ENCODE results near the gene ZC2HC1B. TPM values are rescaled to one million over a fixed set of nuclear protein-coding genes. Genes with fewer than 3 reads are reported as not detected.

The ZC2HC1B gene
- total RNA-seq, 4 donors from 2014 or later = not detected

DNA sequence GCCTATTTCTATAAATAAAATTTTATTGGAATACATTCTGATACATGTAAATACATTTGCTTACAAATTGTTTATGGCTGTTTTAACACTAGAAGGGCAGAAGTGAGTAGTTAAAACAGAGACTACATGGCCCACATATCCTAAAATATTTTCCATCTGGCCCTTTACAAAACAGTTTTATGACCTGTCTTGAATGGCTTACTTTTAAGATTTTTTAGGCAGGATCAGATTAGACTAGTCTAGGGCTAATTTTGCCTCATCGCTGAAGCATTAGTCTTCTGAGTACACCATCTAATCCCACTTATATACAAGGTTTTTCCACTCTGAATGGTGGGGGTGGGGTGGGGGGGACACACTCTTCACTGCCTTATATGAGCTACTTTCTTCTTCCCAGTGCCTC is 116.6 kb downstream of the ZC2HC1B start:
- intact Hi-C loops (cut with DNase I; ENCODE audit: low total_unique reads) = no loop called here
- DNase-seq (ENCODE audit: low spot score in 2 of 2) = no peak
- no peak for TF ChIP-seq POLR2A (IDR thresholded peaks at IDR 0.05)
- TF ChIP-seq, protein P1, sequence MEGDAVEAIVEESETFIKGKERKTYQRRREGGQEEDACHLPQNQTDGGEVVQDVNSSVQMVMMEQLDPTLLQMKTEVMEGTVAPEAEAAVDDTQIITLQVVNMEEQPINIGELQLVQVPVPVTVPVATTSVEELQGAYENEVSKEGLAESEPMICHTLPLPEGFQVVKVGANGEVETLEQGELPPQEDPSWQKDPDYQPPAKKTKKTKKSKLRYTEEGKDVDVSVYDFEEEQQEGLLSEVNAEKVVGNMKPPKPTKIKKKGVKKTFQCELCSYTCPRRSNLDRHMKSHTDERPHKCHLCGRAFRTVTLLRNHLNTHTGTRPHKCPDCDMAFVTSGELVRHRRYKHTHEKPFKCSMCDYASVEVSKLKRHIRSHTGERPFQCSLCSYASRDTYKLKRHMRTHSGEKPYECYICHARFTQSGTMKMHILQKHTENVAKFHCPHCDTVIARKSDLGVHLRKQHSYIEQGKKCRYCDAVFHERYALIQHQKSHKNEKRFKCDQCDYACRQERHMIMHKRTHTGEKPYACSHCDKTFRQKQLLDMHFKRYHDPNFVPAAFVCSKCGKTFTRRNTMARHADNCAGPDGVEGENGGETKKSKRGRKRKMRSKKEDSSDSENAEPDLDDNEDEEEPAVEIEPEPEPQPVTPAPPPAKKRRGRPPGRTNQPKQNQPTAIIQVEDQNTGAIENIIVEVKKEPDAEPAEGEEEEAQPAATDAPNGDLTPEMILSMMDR (IDR thresholded peaks at IDR 0.05) = no peak
- 94 to 100% methylated on average over 1 of the region's 1 CpG for WGBS, 2 donors
- H3K4me3 ChIP-seq (ENCODE audit: low read depth, poor library complexity, severe bottlenecking) = no peak overlapping the region

DNA sequence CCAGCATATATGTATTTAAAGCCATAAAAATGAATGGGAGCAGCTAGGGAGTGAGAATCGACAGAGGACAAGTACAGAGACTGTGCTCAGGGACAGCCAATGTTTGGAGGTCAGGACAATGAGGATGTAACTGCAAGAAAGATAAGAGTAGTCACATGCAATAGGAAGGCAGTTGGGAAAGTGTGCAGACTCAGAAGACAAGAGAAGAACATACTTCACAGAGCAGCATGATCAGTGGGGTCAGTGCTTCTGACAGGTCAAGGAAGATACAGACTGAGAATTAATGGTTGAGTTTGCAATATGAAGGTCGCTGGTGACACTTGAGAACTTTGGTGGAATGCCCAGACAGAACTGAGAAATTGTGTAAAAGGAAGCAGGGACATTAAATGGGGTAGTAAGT is 118.7 kb downstream of the ZC2HC1B start:
- H3K4me3 ChIP-seq (ENCODE audit: low read depth, poor library complexity, severe bottlenecking) = no peak overlapping the region
- 85 to 89% methylated on average over 2 of the region's 2 CpGs for WGBS, 2 donors
- no peak for TF ChIP-seq POLR2A (IDR thresholded peaks at IDR 0.05)
- TF ChIP-seq, protein P1 (IDR thresholded peaks at IDR 0.05) = no peak
- no peak for DNase-seq (ENCODE audit: low spot score in 2 of 2)
- intact Hi-C loops (cut with DNase I; ENCODE audit: low total_unique reads) = no loop called here

DNA sequence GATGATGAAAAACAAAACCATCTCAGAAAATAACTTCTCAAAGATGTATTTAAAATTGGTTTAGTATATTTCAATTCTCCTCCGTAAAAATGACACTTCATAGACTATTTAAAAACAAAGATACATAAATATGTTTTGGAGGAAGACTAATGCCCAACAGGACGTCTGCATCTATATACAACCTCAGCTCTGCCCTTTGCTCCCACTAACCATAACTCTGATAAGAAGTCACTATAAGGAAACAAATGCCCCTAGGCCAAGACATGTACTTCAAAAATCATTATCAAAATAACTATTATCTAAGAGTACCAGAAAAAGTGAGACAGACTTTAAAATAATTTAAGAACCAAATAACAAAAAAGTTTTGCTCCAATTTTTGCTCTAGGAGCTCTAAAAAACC is 120.4 kb downstream of the ZC2HC1B start:
- intact Hi-C loops (cut with DNase I; ENCODE audit: low total_unique reads) = no loop called here
- no peak overlapping the region for H3K4me3 ChIP-seq (ENCODE audit: low read depth, poor library complexity, severe bottlenecking)
- WGBS, 2 donors = 83 to 85% methylated on average over 2 of the region's 2 CpGs
- DNase-seq (ENCODE audit: low spot score in 2 of 2) = no peak
- TF ChIP-seq, protein P1 (IDR thresholded peaks at IDR 0.05) = no peak

DNA sequence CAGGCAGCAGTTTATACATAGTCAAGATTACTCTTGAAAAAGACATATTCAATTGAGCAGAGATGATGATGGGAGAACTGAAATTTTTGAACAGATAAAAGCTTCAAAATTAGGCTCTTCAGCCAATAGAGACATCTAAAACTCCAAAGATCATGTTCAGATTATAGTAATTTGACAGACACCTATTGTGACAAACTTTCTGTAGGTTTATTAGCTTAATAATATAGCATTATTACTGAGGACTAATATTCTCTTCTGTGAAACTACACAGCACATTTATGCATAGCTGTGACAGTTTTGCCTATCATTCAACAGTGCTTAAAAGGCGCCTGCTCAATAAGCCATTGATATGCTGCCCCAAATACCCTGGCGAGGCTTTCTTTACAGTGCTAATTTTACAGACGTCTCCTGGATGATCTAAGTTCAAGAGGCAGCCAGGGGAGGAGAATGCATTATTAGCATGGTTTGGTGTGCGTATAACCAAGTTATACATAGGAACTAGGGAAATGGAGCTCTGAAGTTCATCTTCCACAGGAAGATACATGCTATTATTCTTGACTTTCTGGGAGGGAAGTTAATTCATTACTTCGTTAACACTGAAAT is 122.3 kb downstream of the ZC2HC1B start:
- TF ChIP-seq POLR2A (IDR thresholded peaks at IDR 0.05) = no peak
- TF ChIP-seq, protein P1 (IDR thresholded peaks at IDR 0.05) = no peak
- 84 to 86% methylated on average over 5 of the region's 5 CpGs for WGBS, 2 donors

More for the DNA sequence above, 122.3 kb downstream of the ZC2HC1B start:
- intact Hi-C loops (cut with DNase I; ENCODE audit: low total_unique reads) = no loop called here
- no peak overlapping the region for H3K4me3 ChIP-seq (ENCODE audit: low read depth, poor library complexity, severe bottlenecking)
- DNase-seq (ENCODE audit: low spot score in 2 of 2) = no peak

Other genes with a start within 250 kb of the ZC2HC1B start
- 10 to 100 TPM in 3 of 4 donors, 1 to 10 TPM in 1; 9.4 to 24.5 (median 15.2) TPM for gene PHACTR2, start 186.5 kb upstream of the ZC2HC1B start, total RNA-seq
- gene LTV1, start 21.1 kb upstream of the ZC2HC1B start, total RNA-seq = 10 to 100 TPM in 3 of 4 donors, 1 to 10 TPM in 1; 9.5 to 19.0 (median 16.1) TPM
- 10 to 100 TPM; 21.7 to 39.2 (median 27.8) TPM for gene PLAGL1, start 143.8 kb downstream of the ZC2HC1B start, total RNA-seq
- gene SF3B5, start 231.1 kb downstream of the ZC2HC1B start, total RNA-seq = 100 to 1,000 TPM in 3 of 4 donors, 10 to 100 TPM in 1; 97.7 to 161 (median 120) TPM